IMR-90 (cell line): ENCODE measurements around the gene ELK3. TPM values are rescaled to one million over a fixed set of nuclear protein-coding genes. Genes with fewer than 3 reads are reported as not detected.

ENCODE experiments used
- ATAC-seq: fragments of 200-7000 bp; cut with Tn5 transposase; 2 replicates; pipeline ENCODE4 v1.9.1; 2020; ENCODE audit warnings: low read depth, mild to moderate bottlenecking, moderate library complexity
- BruUV-seq: library from RNA; stranded (reverse); fragments of 400-500 nt; replicated peaks from 2 replicates; lab custom pipeline; 2021; lab: Mats Ljungman, UMichigan
- CTCF ChIA-PET: fragments of 300-600 bp; formaldehyde crosslinking; extraction: SDS; loops from one replicate; lab custom pipeline; 2021; ENCODE audit warnings: antibody characterized with exemption; lab: Yijun Ruan, JAX
- POLR2A ChIA-PET: fragments of 300-600 bp; sonication (Branson Sonifier 250); formaldehyde crosslinking; loops from one replicate; lab custom pipeline; 2022; ENCODE audit warnings: antibody characterized with exemption; ENCODE audit not compliant: unreplicated experiment; lab: Charles Lee
- DNase-seq: peaks from one replicate; pipeline ENCODE4 v3.0.0; 2013
- H2AFZ ChIP-seq: replicated peaks from 2 replicates; pipeline ENCODE3; 2013; ENCODE audit warnings: low read length, mild to moderate bottlenecking; ENCODE audit not compliant: poor library complexity
- H2AK5ac ChIP-seq: 2 replicates; pipeline ENCODE4 v1.6.1; 2013; ENCODE audit warnings: low read depth, low read length, inconsistent platforms
- H2AK9ac ChIP-seq: replicated peaks from 2 replicates; pipeline ENCODE3; 2013; ENCODE audit warnings: mild to moderate bottlenecking, low read depth, low read length, moderate library complexity; ENCODE audit not compliant: poor library complexity
- H2BK120ac ChIP-seq: 2 replicates; pipeline ENCODE4 v1.6.1; 2013; ENCODE audit warnings: low read depth, low read length, inconsistent platforms
- H2BK15ac ChIP-seq: 3 replicates; pipeline ENCODE4 v1.6.1; 2013; ENCODE audit warnings: low read depth, low read length, inconsistent platforms
- H2BK20ac ChIP-seq: 2 replicates; pipeline ENCODE4 v1.6.1; 2013; ENCODE audit warnings: low read depth, mild to moderate bottlenecking, inconsistent platforms, low read length, moderate library complexity
- H2BK5ac ChIP-seq: 2 replicates; pipeline ENCODE4 v1.6.1; 2013; ENCODE audit warnings: mild to moderate bottlenecking, low read depth, low read length, inconsistent platforms; ENCODE audit not compliant: poor library complexity, severe bottlenecking
- H3K14ac ChIP-seq: replicated peaks from 2 replicates; pipeline ENCODE4 v1.6.1; 2013; ENCODE audit warnings: low read depth, low read length, inconsistent platforms
- H3K18ac ChIP-seq: 2 replicates; pipeline ENCODE4 v1.6.1; 2013; ENCODE audit warnings: low read depth, low read length, control low read depth
- H3K23ac ChIP-seq: 2 replicates; pipeline ENCODE4 v1.6.1; 2013; ENCODE audit warnings: low read depth, low read length, inconsistent platforms
- H3K27ac ChIP-seq: 2 replicates; pipeline ENCODE4 v1.5.1; 2013; ENCODE audit warnings: mild to moderate bottlenecking, control low read depth, low read length; ENCODE audit not compliant: insufficient read depth
- H3K27me3 ChIP-seq: 2 replicates; pipeline ENCODE4 v1.6.1; 2013; ENCODE audit warnings: low read length; ENCODE audit not compliant: control insufficient read depth, insufficient read depth
- H3K36me3 ChIP-seq: 2 replicates; pipeline ENCODE4 v1.6.1; 2013; ENCODE audit warnings: low read length, mixed read lengths; ENCODE audit not compliant: control insufficient read depth, insufficient read depth
- H3K4ac ChIP-seq: 2 replicates; pipeline ENCODE4 v1.6.1; 2013; ENCODE audit warnings: low read depth, low read length, inconsistent platforms
- H3K4me1 ChIP-seq: 2 replicates; pipeline ENCODE4 v1.6.1; 2013; ENCODE audit warnings: low read length, mixed read lengths; ENCODE audit not compliant: control insufficient read depth, insufficient read depth
- H3K4me2 ChIP-seq: 2 replicates; pipeline ENCODE4 v1.6.1; 2013; ENCODE audit warnings: low read depth, mild to moderate bottlenecking, control low read depth, low read length, moderate library complexity
- H3K4me3 ChIP-seq: 2 replicates; pipeline ENCODE4 v1.5.1; 2013; ENCODE audit warnings: low read depth, mild to moderate bottlenecking, control low read depth, low read length, moderate library complexity; ENCODE audit not compliant: insufficient read depth
- H3K56ac ChIP-seq: 2 replicates; pipeline ENCODE4 v1.6.1; 2013; ENCODE audit warnings: low read length, inconsistent platforms; ENCODE audit not compliant: insufficient read depth; ENCODE audit errors: extremely low read depth
- H3K79me1 ChIP-seq, 2 experiments: 2 replicates each; pipeline ENCODE4 v1.6.1; 2013; ENCODE audit warnings: low read length in 2 of 2, inconsistent platforms in 1 of 2, low read depth in 1 of 2
- H3K9ac ChIP-seq: 2 replicates; pipeline ENCODE4 v1.6.1; 2013; ENCODE audit warnings: low read depth, low read length, control low read depth
- H3K9me1 ChIP-seq: 2 replicates; pipeline ENCODE4 v1.6.1; 2013; ENCODE audit warnings: low read length, inconsistent platforms; ENCODE audit not compliant: insufficient read depth
- H3K9me3 ChIP-seq: 2 replicates; pipeline ENCODE4 v1.6.1; 2013; ENCODE audit warnings: low read length; ENCODE audit not compliant: control insufficient read depth, insufficient read depth
- H4K20me1 ChIP-seq: 2 replicates; pipeline ENCODE4 v1.6.1; 2013; ENCODE audit warnings: low read length, inconsistent platforms; ENCODE audit not compliant: insufficient read depth
- H4K5ac ChIP-seq: 2 replicates; pipeline ENCODE4 v1.6.1; 2013; ENCODE audit warnings: mild to moderate bottlenecking, low read depth, low read length, control low read depth
- H4K8ac ChIP-seq, 2 experiments: 2 replicates each; pipeline ENCODE4 v1.6.1; 2013; ENCODE audit warnings: low read depth in 2 of 2, low read length in 2 of 2, control low read depth in 1 of 2, inconsistent platforms in 1 of 2
- H4K91ac ChIP-seq: 2 replicates; pipeline ENCODE4 v1.6.1; 2013; ENCODE audit warnings: low read depth, low read length, inconsistent platforms; ENCODE audit not compliant: insufficient read depth
- BHLHE40 ChIP-seq: fragments of 150-350 bp; IDR thresholded peaks from 2 replicates; pipeline ENCODE4 v1.6.1; 2016; ENCODE audit warnings: mild to moderate bottlenecking, low read depth, low read length
- CEBPB ChIP-seq: IDR thresholded peaks from 2 replicates; pipeline ENCODE4 v1.6.1; 2012; ENCODE audit warnings: low read depth, low read length, improper control_type of control experiment
- CHD1 ChIP-seq: IDR thresholded peaks from 2 replicates; pipeline ENCODE4 v1.6.1; 2012; ENCODE audit warnings: low read depth, low read length, improper control_type of control experiment
- FOS ChIP-seq: fragments of 150-350 bp; IDR thresholded peaks from 2 replicates; pipeline ENCODE4 v1.6.1; 2016; ENCODE audit warnings: low read depth, low read length
- MAFK ChIP-seq: IDR thresholded peaks from 2 replicates; pipeline ENCODE4 v1.6.1; 2012; ENCODE audit warnings: low read depth, low read length, improper control_type of control experiment
- MXI1 ChIP-seq: IDR thresholded peaks from 2 replicates; pipeline ENCODE4 v1.6.1; 2012; ENCODE audit warnings: low read depth, mild to moderate bottlenecking, low read length, moderate library complexity, borderline replicate concordance
- NFE2L2 ChIP-seq: fragments of 150-350 bp; IDR thresholded peaks from 2 replicates; pipeline ENCODE4 v1.6.1; 2016; ENCODE audit warnings: low read depth, mild to moderate bottlenecking, low read length
- RAD21 ChIP-seq: IDR thresholded peaks from 2 replicates; pipeline ENCODE4 v1.6.1; 2012; ENCODE audit warnings: low read length, improper control_type of control experiment
- RCOR1 ChIP-seq: IDR thresholded peaks from 2 replicates; pipeline ENCODE4 v1.6.1; 2012; ENCODE audit warnings: mild to moderate bottlenecking, low read length, improper control_type of control experiment; ENCODE audit not compliant: insufficient replicate concordance
- SMC3 ChIP-seq: fragments of 150-350 bp; IDR thresholded peaks from 2 replicates; pipeline ENCODE4 v1.6.1; 2016; ENCODE audit warnings: low read depth, mild to moderate bottlenecking, antibody characterized with exemption, low read length, moderate library complexity
- WGBS, 2 experiments: methylation state at CpG; one replicate each; pipeline versions ENCODE4 v1.1.5 to v1.1.7; 2013; ENCODE audit warnings: missing lambda C conversion rate in 2 of 2; ENCODE audit not compliant: insufficient read length in 1 of 2; ENCODE audit errors: extremely low coverage in 2 of 2; 5-methylcytosine and 5-hydroxymethylcytosine counted together
- dilution Hi-C: fragments of 300-500 bp; cut with HindIII; formaldehyde crosslinking; loops from one replicate; pipeline ENCODE4 v1.14.3; 2018; ENCODE audit warnings: low sequenced_read_pairs; ENCODE audit not compliant: unreplicated experiment
- in situ Hi-C: fragments of 300-500 bp; cut with MboI; formaldehyde crosslinking; loops from 3 replicates; pipeline ENCODE4 v1.14.3; 2019; ENCODE audit warnings: low sequenced_read_pairs, inconsistent platforms, mixed read lengths
- intact Hi-C: fragments of 100-400 bp; cut with micrococcal nuclease; formaldehyde crosslinking; loops from 2 replicates; pipeline ENCODE4 v1.10.0; 2022
- polyA plus RNA-seq, 3 experiments: library from polyadenylated mRNA; depleted of rRNA; stranded (reverse); fragments of >200 nt; gene quantifications; 2 replicates each; pipeline ENCODE4 v1.2.3, GENCODE V29; 2012; ENCODE audit warnings: low replicate concordance in 1 of 3
- total RNA-seq: library from RNA; depleted of rRNA; stranded (reverse); fragments of >200 nt; gene quantifications from 2 replicates; pipeline ENCODE4 v1.2.3, GENCODE V29; 2012
- TF ChIP-seq, protein P1 (sequence below): fragments of 150-350 bp; IDR thresholded peaks from 2 replicates; pipeline ENCODE4 v1.6.1; 2016; ENCODE audit warnings: low read depth, mild to moderate bottlenecking, low read length, moderate library complexity, borderline replicate concordance

ELK3 gene
- total and polyA plus RNA-seq, 2 of the 4 experiments (the other 2 are of a cell fraction) = 14.5 to 27.5 TPM

DNA sequence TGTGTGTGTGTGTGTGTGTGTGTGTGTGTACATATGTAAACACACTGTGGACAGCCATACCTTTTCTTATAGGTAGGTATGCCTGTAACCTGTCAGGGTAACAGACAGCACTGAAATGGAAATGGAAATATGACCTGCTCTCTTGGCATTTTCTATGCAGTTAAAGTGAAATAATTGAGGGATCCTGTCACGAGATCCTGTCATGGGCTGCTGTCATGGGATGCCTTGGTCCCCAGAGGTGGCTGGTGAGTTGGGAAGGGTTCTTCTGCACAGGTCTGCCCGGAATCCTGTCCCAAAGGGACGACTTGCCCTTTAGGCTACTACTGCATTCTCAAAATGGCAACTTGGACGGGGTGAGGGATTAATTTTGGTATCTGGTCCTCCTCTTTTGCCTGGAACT is 47.3 kb downstream of the ELK3 start:
- Histone ChIP-seq H3K4me2 (no peak overlapping the region), H3K23ac (no peak overlapping the region), H3K27me3 (no peaks in the 10 kb centered on the region), H4K91ac (no peak overlapping the region), H4K20me1 (peaks cover 64% of the 10 kb centered on the region), H2BK20ac (no peak overlapping the region), H2BK5ac (no peak overlapping the region), H3K9me1 (peaks cover 33% of the 10 kb centered on the region), H3K9me3 (no peaks in the 10 kb centered on the region), H2BK120ac (no peak overlapping the region), H3K27ac (no peak overlapping the region), H3K18ac (no peak overlapping the region), H2AK5ac (no peak overlapping the region), H2BK15ac (no peak overlapping the region), H3K36me3 (peaks cover 6% of the 10 kb centered on the region), H3K4me1 (peaks cover 25% of the 10 kb centered on the region), H3K9ac (no peak overlapping the region), H2AFZ (no peak overlapping the region), H4K5ac (no peak overlapping the region), H3K79me1 (peaks cover 36 to 86% of the 10 kb centered on the region in 2 experiments), H2AK9ac (no peak overlapping the region), H4K8ac (no peak overlapping the region), H3K4me3 (no peak overlapping the region), H3K56ac (no peak overlapping the region), H3K4ac (no peak overlapping the region), H3K14ac (no peak overlapping the region)
- in situ Hi-C loops (no loop called here), intact Hi-C loops (no loop called here), dilution Hi-C loops (no loop called here)
- ChIA-PET CTCF (no interaction called here), POLR2A (no interaction called here)
- WGBS, 2 experiments = no CpG with 5 or more reads among the region's 4 CpGs
- BruUV-seq = no TSS peak
- TF ChIP-seq CEBPB (no peak), RAD21 (no peak), FOS (no peak), NFE2L2 (no peak), MXI1 (no peak), MAFK (no peak), CHD1 (no peak), RCOR1 (no peak), SMC3 (no peak), BHLHE40 (no peak)
- TF ChIP-seq, protein P1, sequence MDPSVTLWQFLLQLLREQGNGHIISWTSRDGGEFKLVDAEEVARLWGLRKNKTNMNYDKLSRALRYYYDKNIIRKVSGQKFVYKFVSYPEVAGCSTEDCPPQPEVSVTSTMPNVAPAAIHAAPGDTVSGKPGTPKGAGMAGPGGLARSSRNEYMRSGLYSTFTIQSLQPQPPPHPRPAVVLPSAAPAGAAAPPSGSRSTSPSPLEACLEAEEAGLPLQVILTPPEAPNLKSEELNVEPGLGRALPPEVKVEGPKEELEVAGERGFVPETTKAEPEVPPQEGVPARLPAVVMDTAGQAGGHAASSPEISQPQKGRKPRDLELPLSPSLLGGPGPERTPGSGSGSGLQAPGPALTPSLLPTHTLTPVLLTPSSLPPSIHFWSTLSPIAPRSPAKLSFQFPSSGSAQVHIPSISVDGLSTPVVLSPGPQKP = no peak
- DNase-seq = no peak
- no peak for ATAC-seq
